Measurements from ENCODE around the gene POLR3E.

POLR3E gene

GRCh38 chr16:22353191-22353919, 56.1 kb downstream of the POLR3E start:
- DNase-seq (ENCODE audit: low spot score) (no peak), ATAC-seq (ENCODE audit: low read depth) (peak; percentile 65; the same call in 2 of the 3 replicates)
- peaks cover 75% of the 10 kb centered on the region for H3K36me3 ChIP-seq (ENCODE audit: low read depth)
- H3K9me3 ChIP-seq (ENCODE audit: severe bottlenecking) = no peaks in the 10 kb centered on the region
- H3K27ac ChIP-seq (ENCODE audit: poor library complexity, severe bottlenecking) = peak overlapping the region; percentile 28
- no peak overlapping the region for H3K4me3 ChIP-seq (ENCODE audit: severe bottlenecking)
- peaks cover 15% of the 10 kb centered on the region for H3K4me1 ChIP-seq (ENCODE audit: insufficient read depth, poor library complexity, severe bottlenecking)
- H3K27me3 ChIP-seq (ENCODE audit: insufficient read depth, poor library complexity, severe bottlenecking) = no peaks in the 10 kb centered on the region
- TF ChIP-seq, protein P1, sequence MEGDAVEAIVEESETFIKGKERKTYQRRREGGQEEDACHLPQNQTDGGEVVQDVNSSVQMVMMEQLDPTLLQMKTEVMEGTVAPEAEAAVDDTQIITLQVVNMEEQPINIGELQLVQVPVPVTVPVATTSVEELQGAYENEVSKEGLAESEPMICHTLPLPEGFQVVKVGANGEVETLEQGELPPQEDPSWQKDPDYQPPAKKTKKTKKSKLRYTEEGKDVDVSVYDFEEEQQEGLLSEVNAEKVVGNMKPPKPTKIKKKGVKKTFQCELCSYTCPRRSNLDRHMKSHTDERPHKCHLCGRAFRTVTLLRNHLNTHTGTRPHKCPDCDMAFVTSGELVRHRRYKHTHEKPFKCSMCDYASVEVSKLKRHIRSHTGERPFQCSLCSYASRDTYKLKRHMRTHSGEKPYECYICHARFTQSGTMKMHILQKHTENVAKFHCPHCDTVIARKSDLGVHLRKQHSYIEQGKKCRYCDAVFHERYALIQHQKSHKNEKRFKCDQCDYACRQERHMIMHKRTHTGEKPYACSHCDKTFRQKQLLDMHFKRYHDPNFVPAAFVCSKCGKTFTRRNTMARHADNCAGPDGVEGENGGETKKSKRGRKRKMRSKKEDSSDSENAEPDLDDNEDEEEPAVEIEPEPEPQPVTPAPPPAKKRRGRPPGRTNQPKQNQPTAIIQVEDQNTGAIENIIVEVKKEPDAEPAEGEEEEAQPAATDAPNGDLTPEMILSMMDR (IDR thresholded peaks at IDR 0.05; ENCODE audit: poor library complexity, severe bottlenecking) = no peak

DNA sequence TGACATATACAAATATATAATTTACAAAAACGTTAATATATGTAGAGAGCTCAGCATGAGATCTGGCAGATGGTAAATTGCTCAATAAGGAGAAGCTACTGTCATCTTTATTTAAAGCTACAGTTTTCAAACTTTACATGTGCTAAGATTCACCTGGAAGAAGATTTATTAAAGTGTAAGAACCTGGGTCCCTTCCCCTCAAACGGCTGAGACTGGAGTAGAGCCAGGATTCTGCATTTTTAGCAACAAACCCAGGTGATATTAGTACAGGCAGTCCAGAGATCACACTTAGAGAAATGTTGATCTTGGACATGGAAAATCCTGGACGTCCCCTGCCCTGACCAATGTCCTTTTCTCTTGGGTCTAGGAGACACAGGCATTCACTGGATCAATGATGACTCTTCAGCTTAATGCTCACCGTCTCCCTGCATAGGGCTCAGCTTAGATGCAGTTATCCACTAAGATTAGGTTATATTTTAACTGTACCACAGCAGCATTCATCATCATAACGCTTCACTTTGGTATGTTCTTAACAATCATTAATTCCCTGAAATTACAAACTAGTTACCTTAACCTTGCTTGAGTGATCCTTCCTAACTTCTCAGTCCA, 56.8 kb downstream of the POLR3E start:
- H3K36me3 ChIP-seq (ENCODE audit: low read depth) = peaks cover 74% of the 10 kb centered on the region
- no peaks in the 10 kb centered on the region for H3K9me3 ChIP-seq (ENCODE audit: severe bottlenecking)
- H3K4me3 ChIP-seq (ENCODE audit: severe bottlenecking) = no peak overlapping the region
- TF ChIP-seq, protein P1 (IDR thresholded peaks at IDR 0.05; ENCODE audit: poor library complexity, severe bottlenecking) = no peak
- ATAC-seq (ENCODE audit: low read depth) = peak; percentile 19; the same call in 1 of the 3 replicates
- no peaks in the 10 kb centered on the region for H3K27me3 ChIP-seq (ENCODE audit: insufficient read depth, poor library complexity, severe bottlenecking)
- peaks cover 10% of the 10 kb centered on the region for H3K4me1 ChIP-seq (ENCODE audit: insufficient read depth, poor library complexity, severe bottlenecking)
- peak overlapping the region; percentile 28 for H3K27ac ChIP-seq (ENCODE audit: poor library complexity, severe bottlenecking)
- no peak for DNase-seq (ENCODE audit: low spot score)

DNA sequence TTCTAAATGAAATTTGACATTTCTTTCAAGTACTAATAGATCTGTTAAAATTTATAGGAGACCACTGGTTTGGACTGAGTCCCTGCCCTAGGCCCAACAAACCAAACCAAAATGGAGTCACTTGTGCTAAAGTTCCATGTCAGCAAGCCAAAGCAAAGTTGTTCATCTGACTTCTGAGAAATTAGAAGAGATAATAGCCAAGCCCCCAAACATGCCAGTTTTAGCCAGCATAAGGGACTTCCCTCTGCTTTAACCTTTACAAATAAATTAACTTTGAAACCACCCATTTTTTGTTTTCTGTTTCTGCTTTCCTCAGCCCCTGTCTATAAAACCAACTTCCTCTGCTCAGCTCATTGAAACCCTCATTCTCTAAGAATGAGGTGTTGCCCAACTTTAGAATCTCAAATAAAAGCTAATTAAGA, 58.3 kb downstream of the POLR3E start:
- H3K36me3 ChIP-seq (ENCODE audit: low read depth) = peaks cover 75% of the 10 kb centered on the region
- no peak for DNase-seq (ENCODE audit: low spot score)
- no peak for ATAC-seq (ENCODE audit: low read depth)
- no peak overlapping the region for H3K27ac ChIP-seq (ENCODE audit: poor library complexity, severe bottlenecking)
- TF ChIP-seq, protein P1 (IDR thresholded peaks at IDR 0.05; ENCODE audit: poor library complexity, severe bottlenecking) = no peak
- H3K4me3 ChIP-seq (ENCODE audit: severe bottlenecking) = no peak overlapping the region
- peaks cover 10% of the 10 kb centered on the region for H3K4me1 ChIP-seq (ENCODE audit: insufficient read depth, poor library complexity, severe bottlenecking)
- H3K27me3 ChIP-seq (ENCODE audit: insufficient read depth, poor library complexity, severe bottlenecking) = no peaks in the 10 kb centered on the region
- H3K9me3 ChIP-seq (ENCODE audit: severe bottlenecking) = no peaks in the 10 kb centered on the region

GRCh38 chr16:22356930-22357634, 59.9 kb downstream of the POLR3E start:
- Histone ChIP-seq H3K9me3 (ENCODE audit: severe bottlenecking) (no peaks in the 10 kb centered on the region), H3K4me3 (ENCODE audit: severe bottlenecking) (no peak overlapping the region), H3K27me3 (ENCODE audit: insufficient read depth, poor library complexity, severe bottlenecking) (no peaks in the 10 kb centered on the region), H3K27ac (ENCODE audit: poor library complexity, severe bottlenecking) (no peak overlapping the region), H3K4me1 (ENCODE audit: insufficient read depth, poor library complexity, severe bottlenecking) (peaks cover 10% of the 10 kb centered on the region), H3K36me3 (ENCODE audit: low read depth) (peaks cover 71% of the 10 kb centered on the region)
- ATAC-seq (ENCODE audit: low read depth) (no peak), DNase-seq (ENCODE audit: low spot score) (no peak)
- TF ChIP-seq, protein P1 (IDR thresholded peaks at IDR 0.05; ENCODE audit: poor library complexity, severe bottlenecking) = no peak

All from RWPE2 (cell line).